8988T (cell line): Measurements from ENCODE around the gene CLDND2.

Experiments
- DNase-seq: peaks from one replicate; pipeline ENCODE4 v3.0.0; 2011

CLDND2 gene

GRCh38 chr19:51352783-51353360, 15.9 kb downstream of the CLDND2 start:
- DNase-seq: no peak

- no peak for DNase-seq
Observed at GRCh38 chr19:51351266-51351990, 17.4 kb downstream of the CLDND2 start.

- no peak for DNase-seq
Observed at GRCh38 chr19:51347209-51347928, 21.4 kb downstream of the CLDND2 start.

GRCh38 chr19:51346742-51347141, 22.1 kb downstream of the CLDND2 start:
- no peak for DNase-seq

GRCh38 chr19:51345076-51345620, 23.7 kb downstream of the CLDND2 start:
- no peak for DNase-seq

- DNase-seq: no peak
Observed at GRCh38 chr19:51342631-51343569, 25.9 kb downstream of the CLDND2 start.

GRCh38 chr19:51341976-51342580, 26.7 kb downstream of the CLDND2 start, which contains the start of gene VSIG10L:
Gene VSIG10L, minus strand, starts transcription at chr19:51342139. Its CDS starts 15 bp downstream, at chr19:51342124.
- no peak for DNase-seq

- no peak for DNase-seq
Observed at GRCh38 chr19:51341066-51341465, 27.7 kb downstream of the CLDND2 start.

GRCh38 chr19:51339687-51340656, 28.8 kb downstream of the CLDND2 start:
- DNase-seq: peak; percentile 83

GRCh38 chr19:51339313-51339686, 29.5 kb downstream of the CLDND2 start:
- no peak for DNase-seq

- peak; percentile 89 for DNase-seq
Observed at GRCh38 chr19:51338563-51339312, 30.1 kb downstream of the CLDND2 start.

- no peak for DNase-seq
Observed at GRCh38 chr19:51337861-51338562, 30.8 kb downstream of the CLDND2 start.

GRCh38 chr19:51337141-51337860, 31.5 kb downstream of the CLDND2 start:
- DNase-seq: no peak

GRCh38 chr19:51333836-51334460, 34.9 kb downstream of the CLDND2 start:
- no peak for DNase-seq

GRCh38 chr19:51331716-51332115, 37.1 kb downstream of the CLDND2 start:
- no peak for DNase-seq

- DNase-seq: no peak
Observed at GRCh38 chr19:51331193-51331592, 37.6 kb downstream of the CLDND2 start.

GRCh38 chr19:51330366-51330765, 38.4 kb downstream of the CLDND2 start:
- no peak for DNase-seq

- DNase-seq: no peak
Observed at GRCh38 chr19:51329411-51329810, 39.4 kb downstream of the CLDND2 start.
